ENCODE measurements around the gene BACH2.

DNA sequence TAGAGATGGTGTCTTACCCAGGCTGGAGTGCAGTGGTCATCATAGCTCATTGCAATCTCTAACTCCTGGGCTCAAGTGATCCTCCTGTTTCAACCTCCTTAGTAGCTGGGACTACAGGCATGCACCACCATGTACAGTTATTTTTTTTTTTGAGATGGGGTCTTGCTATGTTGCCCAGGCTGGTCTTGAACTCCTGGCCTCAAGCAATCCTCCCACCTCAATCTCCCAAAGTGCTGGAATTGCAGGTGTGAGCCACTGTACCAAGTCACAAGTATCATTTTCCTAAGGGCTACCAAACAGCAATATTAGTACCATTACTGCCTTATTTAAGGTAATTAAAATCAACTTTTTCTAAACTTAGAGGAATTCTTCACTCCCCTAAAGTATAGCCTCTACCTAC, 49.4 kb downstream of the BACH2 start:
- TF ChIP-seq EZH2 (IDR thresholded peaks at IDR 0.05), result no peak
- TF ChIP-seq, protein P1, sequence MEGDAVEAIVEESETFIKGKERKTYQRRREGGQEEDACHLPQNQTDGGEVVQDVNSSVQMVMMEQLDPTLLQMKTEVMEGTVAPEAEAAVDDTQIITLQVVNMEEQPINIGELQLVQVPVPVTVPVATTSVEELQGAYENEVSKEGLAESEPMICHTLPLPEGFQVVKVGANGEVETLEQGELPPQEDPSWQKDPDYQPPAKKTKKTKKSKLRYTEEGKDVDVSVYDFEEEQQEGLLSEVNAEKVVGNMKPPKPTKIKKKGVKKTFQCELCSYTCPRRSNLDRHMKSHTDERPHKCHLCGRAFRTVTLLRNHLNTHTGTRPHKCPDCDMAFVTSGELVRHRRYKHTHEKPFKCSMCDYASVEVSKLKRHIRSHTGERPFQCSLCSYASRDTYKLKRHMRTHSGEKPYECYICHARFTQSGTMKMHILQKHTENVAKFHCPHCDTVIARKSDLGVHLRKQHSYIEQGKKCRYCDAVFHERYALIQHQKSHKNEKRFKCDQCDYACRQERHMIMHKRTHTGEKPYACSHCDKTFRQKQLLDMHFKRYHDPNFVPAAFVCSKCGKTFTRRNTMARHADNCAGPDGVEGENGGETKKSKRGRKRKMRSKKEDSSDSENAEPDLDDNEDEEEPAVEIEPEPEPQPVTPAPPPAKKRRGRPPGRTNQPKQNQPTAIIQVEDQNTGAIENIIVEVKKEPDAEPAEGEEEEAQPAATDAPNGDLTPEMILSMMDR (IDR thresholded peaks at IDR 0.05), result no peak
- no peak for TF ChIP-seq EZH2phosphoT487 (IDR thresholded peaks at IDR 0.05)

Measured in neural progenitor cell (in vitro differentiated cells).